C4-2B (cell line): Measurements from ENCODE around the gene IER5.
A peak's percentile ranks its signal among the peaks of the same experiment; 100 is the strongest.

Experiments
- H3K27ac ChIP-seq: fragments of 450-650 bp; 2 replicates; pipeline ENCODE4 v1.5.1; 2017
- ZFX ChIP-seq: fragments of 450-650 bp; IDR thresholded peaks from 2 replicates; pipeline ENCODE4 v1.6.1; 2017
- TF ChIP-seq, protein P1 (sequence below): fragments of 450-650 bp; conservative IDR thresholded peaks from 2 replicates; pipeline ENCODE4 v1.5.1; 2017; ENCODE audit warnings: mild to moderate bottlenecking

IER5 gene

GRCh38 chr1:181086926-181087325, 1.6 kb upstream of the IER5 start:
- H3K27ac ChIP-seq: no peak overlapping the region
- TF ChIP-seq, protein P1, sequence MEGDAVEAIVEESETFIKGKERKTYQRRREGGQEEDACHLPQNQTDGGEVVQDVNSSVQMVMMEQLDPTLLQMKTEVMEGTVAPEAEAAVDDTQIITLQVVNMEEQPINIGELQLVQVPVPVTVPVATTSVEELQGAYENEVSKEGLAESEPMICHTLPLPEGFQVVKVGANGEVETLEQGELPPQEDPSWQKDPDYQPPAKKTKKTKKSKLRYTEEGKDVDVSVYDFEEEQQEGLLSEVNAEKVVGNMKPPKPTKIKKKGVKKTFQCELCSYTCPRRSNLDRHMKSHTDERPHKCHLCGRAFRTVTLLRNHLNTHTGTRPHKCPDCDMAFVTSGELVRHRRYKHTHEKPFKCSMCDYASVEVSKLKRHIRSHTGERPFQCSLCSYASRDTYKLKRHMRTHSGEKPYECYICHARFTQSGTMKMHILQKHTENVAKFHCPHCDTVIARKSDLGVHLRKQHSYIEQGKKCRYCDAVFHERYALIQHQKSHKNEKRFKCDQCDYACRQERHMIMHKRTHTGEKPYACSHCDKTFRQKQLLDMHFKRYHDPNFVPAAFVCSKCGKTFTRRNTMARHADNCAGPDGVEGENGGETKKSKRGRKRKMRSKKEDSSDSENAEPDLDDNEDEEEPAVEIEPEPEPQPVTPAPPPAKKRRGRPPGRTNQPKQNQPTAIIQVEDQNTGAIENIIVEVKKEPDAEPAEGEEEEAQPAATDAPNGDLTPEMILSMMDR: no peak
- TF ChIP-seq ZFX: no peak

GRCh38 chr1:181087400-181087901, 1.0 kb upstream of the IER5 start:
- TF ChIP-seq, protein P1: no peak
- no peak for TF ChIP-seq ZFX
- H3K27ac ChIP-seq: no peak overlapping the region

DNA sequence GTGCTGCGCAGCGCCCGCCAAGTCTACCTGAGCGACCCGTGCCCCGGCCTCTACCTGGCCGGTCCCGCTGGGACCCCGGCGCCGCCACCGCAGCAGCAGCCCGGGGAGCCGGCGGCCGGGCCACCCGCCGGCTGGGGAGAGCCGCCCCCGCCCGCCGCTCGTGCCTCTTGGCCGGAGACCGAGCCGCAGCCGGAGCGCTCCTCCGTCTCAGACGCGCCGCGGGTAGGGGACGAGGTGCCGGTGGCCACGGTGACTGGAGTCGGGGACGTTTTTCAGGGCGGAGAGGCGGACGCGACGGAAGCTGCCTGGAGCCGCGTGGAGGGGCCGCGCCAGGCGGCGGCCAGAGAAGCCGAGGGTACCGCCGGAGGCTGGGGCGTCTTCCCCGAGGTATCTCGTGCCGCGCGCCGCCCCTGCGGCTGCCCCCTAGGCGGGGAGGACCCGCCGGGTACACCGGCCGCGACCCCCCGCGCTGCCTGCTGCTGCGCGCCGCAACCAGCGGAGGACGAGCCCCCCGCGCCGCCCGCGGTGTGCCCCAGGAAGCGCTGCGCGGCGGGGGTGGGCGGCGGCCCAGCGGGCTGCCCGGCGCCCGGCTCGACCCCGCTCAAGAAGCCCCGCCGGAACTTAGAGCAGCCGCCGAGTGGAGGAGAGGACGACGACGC, 646 bp downstream of the IER5 start:
- no peak for TF ChIP-seq ZFX
- TF ChIP-seq, protein P1: no peak; the same call in 1 of the 2 replicates
- peak overlapping the region; percentile 71 for H3K27ac ChIP-seq

DNA sequence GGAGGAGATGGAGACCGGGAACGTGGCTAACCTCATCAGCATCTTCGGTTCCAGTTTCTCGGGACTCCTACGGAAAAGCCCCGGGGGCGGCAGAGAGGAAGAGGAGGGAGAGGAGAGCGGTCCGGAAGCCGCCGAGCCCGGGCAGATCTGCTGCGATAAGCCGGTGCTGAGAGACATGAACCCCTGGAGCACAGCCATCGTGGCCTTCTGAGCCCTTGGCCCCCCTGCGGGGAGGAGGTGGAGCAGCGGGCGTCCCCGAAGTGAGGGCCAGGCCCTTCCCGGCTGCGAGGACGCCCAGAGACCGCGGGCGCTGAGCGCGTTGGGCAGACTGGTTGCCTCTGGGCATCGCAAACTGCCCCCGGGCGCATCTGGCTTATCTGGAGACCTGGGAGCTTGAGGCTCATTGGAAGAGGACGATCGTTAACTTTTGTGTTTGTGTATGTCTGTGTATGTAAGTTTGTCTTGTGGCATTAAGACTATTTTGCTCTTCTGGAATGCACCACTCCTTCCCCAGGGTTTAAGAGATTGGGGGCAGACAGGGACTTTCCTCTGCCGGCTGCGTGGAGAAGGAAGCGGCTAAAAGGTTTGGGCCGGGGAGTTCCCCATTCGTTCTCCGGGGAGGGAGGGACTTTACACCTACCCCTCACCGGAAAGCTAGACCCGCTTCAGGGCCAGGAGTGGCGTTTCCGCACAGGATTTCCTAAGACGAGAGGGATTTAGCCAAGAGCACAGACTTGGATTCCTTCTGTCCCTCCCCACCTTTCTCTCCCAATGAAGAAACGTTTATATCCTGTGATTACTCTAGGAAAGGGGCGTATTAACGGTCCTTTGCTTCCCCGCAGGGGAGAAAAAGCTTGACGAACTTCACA, 1.4 kb downstream of the IER5 start:
- TF ChIP-seq ZFX: no peak
- TF ChIP-seq, protein P1: no peak
- peak overlapping the region; percentile 71 for H3K27ac ChIP-seq

DNA sequence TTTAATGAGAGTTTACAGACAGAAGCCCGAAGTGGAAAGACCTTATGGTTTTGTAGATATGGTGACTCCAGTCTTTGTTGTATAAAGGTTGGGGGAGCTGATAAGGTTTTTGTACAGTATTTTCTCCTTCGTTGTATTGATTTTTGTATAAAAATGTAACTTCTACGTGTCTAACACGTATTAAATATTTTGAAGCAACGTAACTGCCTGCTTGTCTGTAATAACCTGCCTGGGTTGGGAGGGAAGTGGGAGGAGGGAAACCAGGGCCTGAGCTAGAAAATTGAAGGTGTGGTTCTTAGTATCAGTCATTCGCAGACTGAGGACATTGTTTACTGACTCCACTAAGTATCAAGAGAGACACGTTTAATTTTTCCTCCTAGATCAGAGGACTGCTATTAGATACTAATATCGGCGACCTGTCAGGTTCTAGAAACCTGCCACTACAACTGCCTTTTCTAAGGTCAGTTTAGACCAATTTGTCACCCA, 2.2 kb downstream of the IER5 start:
- TF ChIP-seq, protein P1: no peak
- no peak for TF ChIP-seq ZFX

DNA sequence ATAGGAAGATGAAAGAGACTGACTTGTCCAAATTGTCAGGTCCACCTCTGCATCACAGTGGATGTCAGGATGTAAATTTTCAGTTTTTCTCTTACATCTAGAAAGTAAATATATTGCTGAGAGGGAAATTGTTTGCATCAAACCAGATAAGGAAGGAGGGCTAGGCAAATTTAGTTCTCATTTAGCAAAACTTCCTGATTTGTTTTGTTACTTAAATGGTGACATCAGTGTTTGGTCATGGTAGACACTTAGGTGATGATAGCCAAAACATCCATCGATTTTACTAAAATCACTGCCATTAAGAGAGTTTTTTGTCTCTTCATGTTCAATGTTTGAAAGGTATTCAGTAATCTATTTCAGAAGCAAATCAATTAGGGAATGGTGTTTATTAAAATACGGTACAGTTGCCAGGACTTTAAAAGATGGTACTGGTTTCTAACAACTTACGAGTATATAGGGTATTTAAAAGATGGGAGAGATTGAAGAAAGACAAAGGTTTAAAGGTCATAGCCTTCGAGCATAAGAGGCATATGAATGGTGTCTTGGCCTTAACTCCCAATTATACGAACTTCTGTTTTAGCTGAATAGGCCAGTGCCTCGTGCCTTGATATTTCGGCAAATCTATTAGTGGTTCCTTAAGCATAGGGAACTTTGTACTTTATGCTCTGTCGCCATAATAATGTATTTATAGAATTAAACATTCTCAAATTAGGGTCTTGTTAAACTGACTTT, 3.0 kb downstream of the IER5 start:
- TF ChIP-seq ZFX: no peak
- TF ChIP-seq, protein P1: no peak

More for the DNA sequence above, 2.2 kb downstream of the IER5 start:
- no peak overlapping the region for H3K27ac ChIP-seq

More for the DNA sequence above, 3.0 kb downstream of the IER5 start:
- no peak overlapping the region for H3K27ac ChIP-seq
